PFSK-1 (cell line): Measurements from ENCODE around the gene CNTNAP2.

Experiments
- FOXP2 ChIP-seq: optimal IDR thresholded peaks from 2 replicates; pipeline ENCODE3; 2011; ENCODE audit warnings: borderline replicate concordance, control low read depth, inconsistent platforms; ENCODE audit not compliant: insufficient read depth; ENCODE audit errors: extremely low read length, extremely low read depth
- POLR2AphosphoS5 ChIP-seq: IDR thresholded peaks from 2 replicates; pipeline ENCODE4 v1.6.1; 2012; ENCODE audit warnings: low read depth, mild to moderate bottlenecking, control low read depth, low read length, moderate library complexity
- REST ChIP-seq, 2 experiments: IDR thresholded peaks; 2 replicates each; pipeline versions ENCODE4 v1.6.1 to v1.8.0; 2011 to 2012; ENCODE audit warnings: low read depth in 2 of 2, low read length in 2 of 2, control low read depth in 1 of 2, inconsistent platforms in 1 of 2, mild to moderate bottlenecking in 1 of 2, moderate library complexity in 1 of 2; ENCODE audit not compliant: insufficient read depth in 1 of 2
- SIN3A ChIP-seq: IDR thresholded peaks from 2 replicates; pipeline ENCODE4 v1.6.1; 2012; ENCODE audit warnings: mild to moderate bottlenecking, low read length, moderate library complexity, borderline replicate concordance; ENCODE audit not compliant: insufficient read depth
- TAF1 ChIP-seq: IDR thresholded peaks from 2 replicates; pipeline ENCODE4 v1.6.1; 2012; ENCODE audit warnings: low read length, control low read depth, borderline replicate concordance; ENCODE audit not compliant: insufficient read depth

DNA sequence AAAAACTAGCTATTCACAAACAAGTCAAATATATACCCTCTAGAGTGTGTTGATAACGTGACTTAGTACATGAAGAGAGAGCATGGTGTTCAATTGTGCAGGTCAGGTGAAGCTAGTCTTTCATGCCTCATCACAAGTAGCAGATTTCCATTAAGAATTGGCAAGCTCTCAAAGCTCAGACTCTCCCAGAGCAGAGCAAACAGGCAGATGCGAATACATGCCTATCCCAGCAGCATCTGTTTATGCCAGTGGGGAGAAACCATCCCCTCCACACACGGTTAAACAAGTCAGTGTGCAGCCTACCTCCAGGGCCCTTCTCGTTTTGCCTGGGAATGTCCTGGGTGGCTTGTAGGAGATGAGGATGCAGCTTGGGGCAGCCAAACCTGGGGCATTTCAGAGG lies 1941.5 kb downstream of the CNTNAP2 start:
- TF ChIP-seq POLR2AphosphoS5 (no peak), REST (IDR thresholded peaks at IDR 0.05; ENCODE audit: insufficient read depth in 1 of 2, low read depth in 2 of 2, low read length in 2 of 2) (no peak), SIN3A (no peak), TAF1 (no peak), FOXP2 (no peak)
